GM06990 (cell line): ENCODE data around the gene SH2D4B.

ENCODE experiments used
- DNase-seq: peaks from one replicate; pipeline ENCODE4 v3.0.0-alpha.2; 2011; ENCODE audit not compliant: insufficient read length; ENCODE audit errors: extremely low read depth
- H3K27me3 ChIP-seq: replicated peaks from 2 replicates; pipeline ENCODE4 v1.6.0; 2011; ENCODE audit warnings: low read length; ENCODE audit not compliant: control insufficient read depth, insufficient read depth
- H3K36me3 ChIP-seq: 2 replicates; pipeline ENCODE4 v1.5.1; 2011; ENCODE audit warnings: low read length; ENCODE audit not compliant: control insufficient read depth, insufficient read depth
- H3K4me3 ChIP-seq: replicated peaks from 2 replicates; pipeline ENCODE4 v1.5.1; 2011; ENCODE audit warnings: low read depth, mild to moderate bottlenecking, control low read depth, low read length
- CTCF ChIP-seq: IDR thresholded peaks from 2 replicates; pipeline ENCODE4 v1.5.1; 2011; ENCODE audit warnings: low read length, control low read depth, mild to moderate bottlenecking, inconsistent platforms; ENCODE audit not compliant: insufficient read depth, poor library complexity, severe bottlenecking

SH2D4B gene

GRCh38 chr10:80681142-80681541 lies 143.4 kb downstream of the SH2D4B start:
- Histone ChIP-seq H3K36me3 (no peaks in the 10 kb centered on the region), H3K4me3 (no peak overlapping the region), H3K27me3 (no peaks in the 10 kb centered on the region; the same call in 1 of the 2 replicates)
- no peak for TF ChIP-seq CTCF
- no peak for DNase-seq

GRCh38 chr10:80684259-80684658 lies 146.6 kb downstream of the SH2D4B start:
- no peak for DNase-seq
- TF ChIP-seq CTCF, result no peak
- no peaks in the 10 kb centered on the region for H3K36me3 ChIP-seq
- no peak overlapping the region for H3K4me3 ChIP-seq
- no peaks in the 10 kb centered on the region; the same call in 1 of the 2 replicates for H3K27me3 ChIP-seq

- no peak for DNase-seq
- no peak for TF ChIP-seq CTCF
- H3K27me3 ChIP-seq, result no peaks in the 10 kb centered on the region; the same call in 1 of the 2 replicates
- no peak overlapping the region for H3K4me3 ChIP-seq
- no peaks in the 10 kb centered on the region for H3K36me3 ChIP-seq
These were observed 147.7 kb downstream of the SH2D4B start for GRCh38 chr10:80685355-80685754.

- DNase-seq, result no peak
These were observed 149.2 kb downstream of the SH2D4B start for GRCh38 chr10:80686734-80687475.

GRCh38 chr10:80687476-80687789 lies 149.7 kb downstream of the SH2D4B start:
- DNase-seq, result no peak
- no peaks in the 10 kb centered on the region; the same call in 1 of the 2 replicates for H3K27me3 ChIP-seq

More at GRCh38 chr10:80686734-80687475, 149.2 kb downstream of the SH2D4B start:
- no peaks in the 10 kb centered on the region; the same call in 1 of the 2 replicates for H3K27me3 ChIP-seq
- TF ChIP-seq CTCF, result no peak
- H3K4me3 ChIP-seq, result no peak overlapping the region
- H3K36me3 ChIP-seq, result no peaks in the 10 kb centered on the region

More at GRCh38 chr10:80687476-80687789, 149.7 kb downstream of the SH2D4B start:
- Histone ChIP-seq H3K4me3 (no peak overlapping the region), H3K36me3 (no peaks in the 10 kb centered on the region)
- no peak for TF ChIP-seq CTCF
